MM.1S (cell line): ENCODE results near the gene DLX3.

Source experiments
- DNase-seq: peaks from one replicate; pipeline ENCODE4 v3.0.0-alpha.2; 2015
- H2AFZ ChIP-seq: fragments of 300-600 bp; sonication (generic); 2 replicates; pipeline ENCODE4 v1.6.0; 2016; ENCODE audit warnings: antibody characterized with exemption, low read length
- H3F3A ChIP-seq: fragments of 300-600 bp; sonication (generic); 2 replicates; pipeline ENCODE4 v1.6.1; 2016; ENCODE audit warnings: mild to moderate bottlenecking, antibody characterized with exemption, low read length, moderate library complexity, mixed read lengths; ENCODE audit not compliant: insufficient read depth
- H3K27ac ChIP-seq: fragments of 300-600 bp; sonication (generic); 2 replicates; pipeline ENCODE4 v1.5.1; 2016; ENCODE audit warnings: mild to moderate bottlenecking, low read length
- H3K27me3 ChIP-seq: fragments of 300-600 bp; sonication (generic); replicated peaks from 2 replicates; pipeline ENCODE4 v1.6.0; 2016; ENCODE audit warnings: low read length; ENCODE audit not compliant: insufficient read depth
- H3K36me3 ChIP-seq: fragments of 300-600 bp; sonication (generic); replicated peaks from 2 replicates; pipeline ENCODE4 v1.6.1; 2016; ENCODE audit warnings: mild to moderate bottlenecking, low read length, mixed read lengths; ENCODE audit not compliant: insufficient read depth
- H3K4me1 ChIP-seq: fragments of 300-600 bp; sonication (generic); 2 replicates; pipeline ENCODE4 v1.6.1; 2016; ENCODE audit warnings: low read length, mixed read lengths
- H3K4me2 ChIP-seq: fragments of 300-600 bp; sonication (generic); 2 replicates; pipeline ENCODE4 v1.6.0; 2016; ENCODE audit warnings: low read depth, low read length
- H3K4me3 ChIP-seq: fragments of 300-600 bp; sonication (generic); 2 replicates; pipeline ENCODE4 v1.5.1; 2016; ENCODE audit warnings: low read length, mixed read lengths
- H3K79me2 ChIP-seq: fragments of 300-600 bp; sonication (generic); 2 replicates; pipeline ENCODE4 v1.6.1; 2016; ENCODE audit warnings: mixed run types, low read length, mixed read lengths
- H3K9ac ChIP-seq: fragments of 300-600 bp; sonication (generic); 2 replicates; pipeline ENCODE4 v1.6.1; 2016; ENCODE audit warnings: low read length, mixed read lengths
- H3K9me2 ChIP-seq: fragments of 300-600 bp; sonication (generic); replicated peaks from 2 replicates; pipeline ENCODE4 v1.6.1; 2016; ENCODE audit warnings: mild to moderate bottlenecking, low read length, mixed read lengths; ENCODE audit not compliant: insufficient read depth
- H3K9me3 ChIP-seq: fragments of 300-600 bp; sonication (generic); replicated peaks from 2 replicates; pipeline ENCODE4 v1.6.1; 2016; ENCODE audit warnings: mild to moderate bottlenecking, low read length, mixed read lengths; ENCODE audit not compliant: insufficient read depth
- H4K20me1 ChIP-seq: fragments of 300-600 bp; sonication (generic); 2 replicates; pipeline ENCODE4 v1.6.1; 2016; ENCODE audit warnings: mild to moderate bottlenecking, low read length, moderate library complexity, mixed read lengths; ENCODE audit not compliant: insufficient read depth
- CTCF ChIP-seq: fragments of 300-600 bp; sonication (generic); IDR thresholded peaks from 2 replicates; pipeline ENCODE4 v1.5.1; 2016; ENCODE audit warnings: antibody characterized with exemption, low read length, mixed read lengths
- EZH2 ChIP-seq: fragments of 300-600 bp; sonication (generic); optimal IDR thresholded peaks from 2 replicates; pipeline ENCODE3; 2017; ENCODE audit warnings: low read depth, mild to moderate bottlenecking, antibody characterized with exemption, low read length, mixed read lengths
- EZH2phosphoT487 ChIP-seq: fragments of 300-600 bp; sonication (generic); IDR thresholded peaks from 2 replicates; pipeline ENCODE4 v1.6.1; 2018; ENCODE audit warnings: antibody characterized with exemption, low read length

DLX3 gene

DNA sequence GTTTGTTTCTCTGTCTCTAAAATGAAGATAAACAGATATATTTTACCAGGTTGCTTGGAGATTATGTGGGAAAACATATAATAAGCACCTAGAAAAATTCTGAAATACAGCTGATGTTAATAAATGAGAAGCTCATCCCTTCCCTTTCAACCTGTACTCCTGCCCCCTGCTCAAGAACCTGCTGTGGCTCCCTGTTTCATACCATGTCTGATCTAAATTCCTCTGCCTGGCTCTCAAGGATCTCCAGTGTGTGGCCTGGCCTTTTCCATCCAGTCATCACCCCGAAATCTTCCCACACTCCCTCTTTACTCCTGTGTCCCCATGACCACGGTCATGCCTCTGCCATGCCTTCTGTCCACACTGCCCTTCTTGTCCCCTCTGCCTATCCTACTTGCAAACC lies 45.4 kb downstream of the DLX3 start:
- H3K4me2 ChIP-seq: no peak overlapping the region

GRCh38 chr17:49946964-49947584 lies 48.0 kb downstream of the DLX3 start:
- Histone ChIP-seq H2AFZ (no peak overlapping the region), H3K79me2 (no peaks in the 10 kb centered on the region), H4K20me1 (no peaks in the 10 kb centered on the region), H3K9me3 (no peaks in the 10 kb centered on the region), H3K36me3 (no peaks in the 10 kb centered on the region), H3F3A (no peaks in the 10 kb centered on the region), H3K9ac (no peak overlapping the region), H3K4me1 (no peaks in the 10 kb centered on the region), H3K4me3 (no peak overlapping the region), H3K9me2 (no peaks in the 10 kb centered on the region), H3K27ac (no peak overlapping the region), H3K4me2 (no peak overlapping the region), H3K27me3 (peaks cover 99% of the 10 kb centered on the region)
- no peak for DNase-seq
- TF ChIP-seq EZH2 (no peak), CTCF (no peak), EZH2phosphoT487 (no peak)

More for the DNA sequence above, 45.4 kb downstream of the DLX3 start:
- Histone ChIP-seq H3K9me2 (no peaks in the 10 kb centered on the region), H3K27me3 (peaks cover 94% of the 10 kb centered on the region), H3K4me3 (no peak overlapping the region), H3K27ac (no peak overlapping the region), H3F3A (no peaks in the 10 kb centered on the region), H3K4me1 (no peaks in the 10 kb centered on the region), H3K9ac (no peak overlapping the region), H2AFZ (no peak overlapping the region), H3K9me3 (no peaks in the 10 kb centered on the region), H3K79me2 (no peaks in the 10 kb centered on the region), H4K20me1 (no peaks in the 10 kb centered on the region), H3K36me3 (no peaks in the 10 kb centered on the region)
- no peak for DNase-seq
- TF ChIP-seq CTCF (no peak), EZH2phosphoT487 (no peak), EZH2 (no peak)

GRCh38 chr17:49946208-49946607 lies 48.8 kb downstream of the DLX3 start:
- H3K27me3 ChIP-seq: peaks cover 99% of the 10 kb centered on the region

More at GRCh38 chr17:49946208-49946607, 48.8 kb downstream of the DLX3 start:
- Histone ChIP-seq H3F3A (no peaks in the 10 kb centered on the region), H2AFZ (no peak overlapping the region), H3K4me2 (no peak overlapping the region), H3K9me3 (no peaks in the 10 kb centered on the region), H3K9ac (no peak overlapping the region), H3K79me2 (no peaks in the 10 kb centered on the region), H3K4me1 (no peaks in the 10 kb centered on the region), H3K36me3 (no peaks in the 10 kb centered on the region), H3K4me3 (no peak overlapping the region), H3K27ac (no peak overlapping the region), H4K20me1 (no peaks in the 10 kb centered on the region), H3K9me2 (no peaks in the 10 kb centered on the region)
- no peak for TF ChIP-seq EZH2
- no peak for TF ChIP-seq EZH2phosphoT487
- TF ChIP-seq CTCF: no peak
- DNase-seq: no peak
